B cell (primary cell): ENCODE measurements around the gene CSDE1. TPM values are rescaled to one million over a fixed set of nuclear protein-coding genes. Genes with fewer than 3 reads are reported as not detected.

Experiments used
- ATAC-seq: fragments of 200-7000 bp; cut with Tn5 transposase; one replicate; pipeline ENCODE4 v1.10.0; 2021; ENCODE audit warnings: low read depth, mild to moderate bottlenecking, moderate number of reproducible peaks, moderate library complexity
- CTCF ChIA-PET: fragments of 350-600 bp; sonication (Branson Sonifier 250); formaldehyde crosslinking; loops from one replicate; lab custom pipeline; 2021; ENCODE audit warnings: antibody characterized with exemption, inconsistent platforms; lab: Charles Lee
- POLR2A ChIA-PET: fragments of 350-600 bp; sonication (Branson Sonifier 250); formaldehyde crosslinking; loops from one replicate; lab custom pipeline; 2021; ENCODE audit warnings: antibody characterized with exemption; lab: Charles Lee
- DNase-seq: peaks from one replicate; pipeline ENCODE4 v3.0.0; 2013
- H2AFZ ChIP-seq: 2 replicates; pipeline ENCODE4 v1.6.1; 2012; ENCODE audit warnings: mild to moderate bottlenecking, low read depth, low read length; ENCODE audit not compliant: insufficient read depth, poor library complexity, severe bottlenecking
- H3K27ac ChIP-seq, 2 donors: 1 replicate in 1 of 2; 2 replicates in 1 of 2; pipeline ENCODE4 v1.5.1; 2012 to 2013; ENCODE audit warnings: low read length in 2 of 2, mild to moderate bottlenecking in 2 of 2, moderate library complexity in 1 of 2
- H3K27me3 ChIP-seq, 4 experiments: fragments of 200-600 bp in 1 of 4; sonication (generic) in 1 of 4; replicated peaks in 1 of 4; 1 replicate in 2 of 4; 2 replicates in 2 of 4; pipeline versions ENCODE4 v1.6.1 to v1.7.0; 2013 to 2016; ENCODE audit warnings: low read length in 3 of 4, mild to moderate bottlenecking in 2 of 4, mixed read lengths in 1 of 4, moderate library complexity in 1 of 4; ENCODE audit not compliant: insufficient read depth in 4 of 4, control insufficient read depth in 3 of 4; ENCODE audit errors: control extremely low read depth in 1 of 4
- H3K36me3 ChIP-seq, 2 experiments: replicated peaks in 1 of 2; 1 replicate in 1 of 2; 2 replicates in 1 of 2; pipeline versions ENCODE4 v1.6.1 to v1.7.1; 2013; ENCODE audit warnings: low read length in 1 of 2; ENCODE audit not compliant: insufficient read depth in 2 of 2, control insufficient read depth in 1 of 2; ENCODE audit errors: control extremely low read depth in 1 of 2, extremely low read depth in 1 of 2
- H3K4me1 ChIP-seq, 2 donors: fragments of 200-600 bp in 1 of 2; sonication (generic) in 1 of 2; 1 replicate in 1 of 2; 2 replicates in 1 of 2; pipeline versions ENCODE4 v1.5.1 to v1.6.1; 2013 to 2017; ENCODE audit warnings: low read length in 2 of 2; ENCODE audit not compliant: control insufficient read depth in 2 of 2, insufficient read depth in 2 of 2
- H3K4me2 ChIP-seq: replicated peaks from 2 replicates; pipeline ENCODE3; 2012; ENCODE audit warnings: mild to moderate bottlenecking, low read depth, low read length; ENCODE audit not compliant: poor library complexity, severe bottlenecking
- H3K4me3 ChIP-seq, 5 experiments: fragments of 200-600 bp in 1 of 5; sonication (generic) in 1 of 5; 1 replicate in 3 of 5; 2 replicates in 2 of 5; pipeline versions ENCODE4 v1.5.1 to v1.7.0; 2011 to 2016; ENCODE audit warnings: low read length in 4 of 5, mild to moderate bottlenecking in 4 of 5, low read depth in 2 of 5, control low read depth in 1 of 5, moderate library complexity in 1 of 5; ENCODE audit not compliant: insufficient read depth in 1 of 5; ENCODE audit errors: control extremely low read depth in 1 of 5, extremely low read depth in 1 of 5
- H3K79me2 ChIP-seq: fragments of 200-600 bp; sonication (generic); one replicate; pipeline ENCODE4 v1.6.0; 2016; ENCODE audit warnings: low read length; ENCODE audit not compliant: control insufficient read depth, insufficient read depth
- H3K9ac ChIP-seq: fragments of 200-600 bp; sonication (generic); 2 replicates; pipeline ENCODE4 v1.6.1; 2017; ENCODE audit warnings: mild to moderate bottlenecking, low read length, moderate library complexity
- H3K9me3 ChIP-seq, 3 donors: one replicate each; pipeline versions ENCODE4 v1.6.1 to v1.7.1; 2013; ENCODE audit warnings: low read length in 2 of 3; ENCODE audit not compliant: control insufficient read depth in 2 of 3, insufficient read depth in 1 of 3; ENCODE audit errors: control extremely low read depth in 1 of 3
- H4K20me1 ChIP-seq: 2 replicates; pipeline ENCODE4 v1.6.0; 2012; ENCODE audit warnings: mild to moderate bottlenecking, low read length; ENCODE audit not compliant: insufficient read depth, control insufficient read depth, poor library complexity, severe bottlenecking
- H3K27ac Mint-ChIP-seq: one replicate; pipeline ENCODE4 v1.8.0; 2021; ENCODE audit warnings: mixed read lengths
- H3K27me3 Mint-ChIP-seq: one replicate; pipeline ENCODE4 v1.8.0; 2021; ENCODE audit warnings: mixed read lengths
- H3K4me1 Mint-ChIP-seq: one replicate; pipeline ENCODE4 v1.8.0; 2021; ENCODE audit warnings: mixed read lengths
- H3K4me3 Mint-ChIP-seq: one replicate; pipeline ENCODE4 v1.8.0; 2021; ENCODE audit warnings: mixed read lengths
- H3K9me3 Mint-ChIP-seq: one replicate; pipeline ENCODE4 v1.8.0; 2022; ENCODE audit warnings: mixed read lengths; ENCODE audit not compliant: insufficient read depth
- CTCF ChIP-seq: fragments of 200-600 bp; IDR thresholded peaks from one replicate; pipeline ENCODE4 v1.8.0; 2022; ENCODE audit warnings: antibody characterized with exemption, mild to moderate bottlenecking
- EZH2 ChIP-seq: IDR thresholded peaks from 2 replicates; pipeline ENCODE4 v1.6.1; 2012; ENCODE audit warnings: borderline replicate concordance, low read depth, mild to moderate bottlenecking, moderate library complexity, low read length; ENCODE audit not compliant: insufficient read depth, poor library complexity, severe bottlenecking
- WGBS: methylation state at CpG from one replicate; pipeline ENCODE4 v1.1.5; 2013; ENCODE audit warnings: missing lambda C conversion rate; ENCODE audit not compliant: insufficient coverage; 5-methylcytosine and 5-hydroxymethylcytosine counted together
- intact Hi-C: fragments of 100-400 bp; cut with micrococcal nuclease; formaldehyde crosslinking; loops from one replicate; pipeline ENCODE4 v1.10.0; 2022
- polyA plus RNA-seq: library from polyadenylated mRNA; depleted of rRNA; stranded (reverse); fragments of >200 nt; gene quantifications from 2 replicates; pipeline ENCODE4 v1.2.3, GENCODE V29; 2012
- total RNA-seq, 2 donors: library from RNA; stranded (reverse); fragments of 120-200 nt in 1 of 2; gene quantifications; 1 replicate in 1 of 2; 2 replicates in 1 of 2; pipeline versions ENCODE4 v1.2.3 to v1.2.4, GENCODE V29; 2013 to 2022

CSDE1 gene
- total and polyA plus RNA-seq, 2 donors (not counting 1 experiment from before 2014, with no cell fraction given) = 114 to 454 TPM

GRCh38 chr1:114745291-114745690 is 12.5 kb downstream of the CSDE1 start:
- no peaks in the 10 kb centered on the region for H3K27me3 Mint-ChIP-seq
- POLR2A ChIA-PET = no interaction called here

More at GRCh38 chr1:114745291-114745690, 12.5 kb downstream of the CSDE1 start:
- no peaks in the 10 kb centered on the region for H3K9me3 Mint-ChIP-seq
- TF ChIP-seq EZH2 (no peak), CTCF (no peak)
- WGBS = no CpG with 5 or more reads among the region's 2 CpGs
- H3K9ac ChIP-seq = no peak overlapping the region
- peaks cover 97% of the 10 kb centered on the region for H3K79me2 ChIP-seq
- DNase-seq (no peak), ATAC-seq (no peak)
- H3K9me3 ChIP-seq = no peaks in the 10 kb centered on the region
- H4K20me1 ChIP-seq = peaks cover 93% of the 10 kb centered on the region
- H3K36me3 ChIP-seq = peaks cover 18 to 61% of the 10 kb centered on the region in 2 experiments
- H3K4me3 Mint-ChIP-seq = no peak overlapping the region
- no peaks in the 10 kb centered on the region for H3K27me3 ChIP-seq
- H3K4me3 ChIP-seq = no peak overlapping the region
- H3K27ac Mint-ChIP-seq = no peak overlapping the region
- intact Hi-C loops = no loop called here
- no peak overlapping the region for H3K4me2 ChIP-seq
- CTCF ChIA-PET = no interaction called here
- peaks cover 47% of the 10 kb centered on the region for H3K4me1 Mint-ChIP-seq
- no peak overlapping the region for H3K27ac ChIP-seq
- H2AFZ ChIP-seq = no peak overlapping the region
- peaks cover 0 to under 1% of the 10 kb centered on the region in 2 donors for H3K4me1 ChIP-seq
